OCI-LY7 (cell line): Measurements from ENCODE around the gene ARF3. TPM values are rescaled to one million over a fixed set of nuclear protein-coding genes. Genes with fewer than 3 reads are reported as not detected.

Experiments used
- BruUV-seq: library from RNA; stranded (reverse); fragments of 400-500 nt; replicated peaks from 2 replicates; lab custom pipeline; 2021; lab: Mats Ljungman, UMichigan
- CTCF ChIA-PET: fragments of 300-600 bp; sonication (Branson Sonifier 250); formaldehyde crosslinking; loops from one replicate; lab custom pipeline; 2022; ENCODE audit warnings: antibody characterized with exemption; ENCODE audit not compliant: unreplicated experiment; lab: Charles Lee
- POLR2A ChIA-PET: fragments of 300-600 bp; sonication (Branson Sonifier 250); formaldehyde crosslinking; loops from one replicate; lab custom pipeline; 2022; ENCODE audit warnings: antibody characterized with exemption; lab: Charles Lee
- DNase-seq: peaks from one replicate; pipeline ENCODE4 v3.0.0-alpha.2; 2015; ENCODE audit warnings: low spot score
- H2AFZ ChIP-seq: fragments of 200-600 bp; sonication (generic), shearing (Covaris generic); 2 replicates; pipeline ENCODE4 v1.6.1; 2014; ENCODE audit warnings: mild to moderate bottlenecking, antibody characterized with exemption, low read length, moderate library complexity
- H3K27ac ChIP-seq: fragments of 200-600 bp; sonication (generic); 2 replicates; pipeline ENCODE4 v1.5.1; 2014; ENCODE audit warnings: mixed run types, low read depth, mild to moderate bottlenecking, moderate library complexity, low read length, inconsistent platforms; ENCODE audit not compliant: poor library complexity, severe bottlenecking
- H3K36me3 ChIP-seq: fragments of 200-600 bp; sonication (generic); 2 replicates; pipeline ENCODE4 v1.6.1; 2014; ENCODE audit warnings: mild to moderate bottlenecking, antibody characterized with exemption, low read length, moderate library complexity, mixed read lengths; ENCODE audit not compliant: insufficient read depth
- H3K4me1 ChIP-seq: fragments of 200-600 bp; sonication (generic); 2 replicates; pipeline ENCODE4 v1.5.1; 2014; ENCODE audit warnings: mild to moderate bottlenecking, low read length; ENCODE audit not compliant: insufficient read depth, poor library complexity, severe bottlenecking
- H3K4me2 ChIP-seq: fragments of 200-600 bp; sonication (generic); 2 replicates; pipeline ENCODE4 v1.6.1; 2014; ENCODE audit warnings: mild to moderate bottlenecking, low read length
- H3K4me3 ChIP-seq: fragments of 200-600 bp; sonication (generic); 2 replicates; pipeline ENCODE4 v1.5.1; 2014; ENCODE audit warnings: mild to moderate bottlenecking, low read depth, low read length; ENCODE audit not compliant: poor library complexity, severe bottlenecking
- H3K79me2 ChIP-seq: fragments of 200-600 bp; sonication (generic); 2 replicates; pipeline ENCODE4 v1.6.1; 2016; ENCODE audit warnings: low read depth, mild to moderate bottlenecking, low read length, moderate library complexity, mixed read lengths; ENCODE audit not compliant: insufficient read depth
- H3K9me2 ChIP-seq: fragments of 200-600 bp; sonication (generic); 2 replicates; pipeline ENCODE4 v1.6.1; 2016; ENCODE audit warnings: mild to moderate bottlenecking, low read length, mixed read lengths; ENCODE audit not compliant: insufficient read depth
- H3K9me3 ChIP-seq: fragments of 200-600 bp; sonication (generic); 2 replicates; pipeline ENCODE4 v1.6.1; 2014; ENCODE audit warnings: mild to moderate bottlenecking, mixed run types, low read length, mixed read lengths
- H4K20me1 ChIP-seq: fragments of 200-600 bp; sonication (generic); 2 replicates; pipeline ENCODE4 v1.6.1; 2014; ENCODE audit warnings: mild to moderate bottlenecking, antibody characterized with exemption, low read length, moderate library complexity, mixed read lengths; ENCODE audit not compliant: insufficient read depth
- EZH2phosphoT487 ChIP-seq: fragments of 200-600 bp; sonication (generic); IDR thresholded peaks from 2 replicates; pipeline ENCODE4 v1.6.1; 2018; ENCODE audit warnings: low read depth, borderline replicate concordance, mild to moderate bottlenecking, mixed run types, antibody characterized with exemption, low read length, moderate library complexity, mixed read lengths
- intact Hi-C: fragments of 100-400 bp; cut with micrococcal nuclease; formaldehyde crosslinking; loops from one replicate; pipeline ENCODE4 v1.10.0; 2022; ENCODE audit not compliant: unreplicated experiment
- total RNA-seq, 2 experiments: library from RNA; depleted of rRNA in 1 of 2; stranded (reverse); fragments of >200 nt in 1 of 2; shearing (Covaris generic) in 1 of 2; gene quantifications; 2 replicates each; pipeline ENCODE4 v1.2.3, GENCODE V29; 2014 to 2022
- TF ChIP-seq, protein P1 (sequence below): fragments of 200-600 bp; sonication (generic); conservative IDR thresholded peaks from 2 replicates; pipeline ENCODE4 v1.5.1; 2014; ENCODE audit warnings: mild to moderate bottlenecking, antibody characterized with exemption, low read length, moderate library complexity, mixed read lengths

The ARF3 gene
- total RNA-seq, 2 experiments from 2014 or later, result 41.2 to 133 TPM

DNA sequence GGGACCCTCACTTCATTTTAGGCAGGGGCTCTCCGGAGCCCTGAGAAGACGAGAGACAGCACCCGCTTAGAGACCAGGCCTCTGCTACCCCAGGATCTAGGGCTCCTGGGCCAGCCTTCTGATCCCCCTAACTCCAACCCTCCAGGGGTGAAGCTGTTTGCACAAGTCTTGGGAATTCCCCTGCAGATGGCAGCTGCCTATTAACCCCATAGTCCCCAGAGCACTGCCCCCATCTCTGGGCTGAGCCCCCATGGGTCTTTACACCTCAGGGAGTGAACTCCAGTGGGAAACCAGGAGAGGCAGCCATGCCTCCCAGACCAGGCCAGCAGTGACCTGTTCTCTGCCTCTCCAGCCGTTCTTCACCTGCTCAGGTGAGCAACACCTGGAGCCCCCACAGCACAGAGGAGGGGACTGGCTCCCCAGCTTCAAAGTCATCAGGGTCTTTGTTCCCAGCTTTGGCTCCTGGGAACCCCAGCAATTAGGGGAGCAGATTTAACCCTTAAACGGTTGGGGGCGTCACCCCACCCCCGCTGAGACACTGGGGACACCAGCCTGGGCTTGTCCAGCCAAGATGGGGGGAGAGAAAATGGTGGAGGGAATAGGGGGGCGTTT is 12.0 kb upstream of the ARF3 start:
- CTCF ChIA-PET, result no interaction called here
- TF ChIP-seq EZH2phosphoT487, result no peak
- TF ChIP-seq, protein P1, sequence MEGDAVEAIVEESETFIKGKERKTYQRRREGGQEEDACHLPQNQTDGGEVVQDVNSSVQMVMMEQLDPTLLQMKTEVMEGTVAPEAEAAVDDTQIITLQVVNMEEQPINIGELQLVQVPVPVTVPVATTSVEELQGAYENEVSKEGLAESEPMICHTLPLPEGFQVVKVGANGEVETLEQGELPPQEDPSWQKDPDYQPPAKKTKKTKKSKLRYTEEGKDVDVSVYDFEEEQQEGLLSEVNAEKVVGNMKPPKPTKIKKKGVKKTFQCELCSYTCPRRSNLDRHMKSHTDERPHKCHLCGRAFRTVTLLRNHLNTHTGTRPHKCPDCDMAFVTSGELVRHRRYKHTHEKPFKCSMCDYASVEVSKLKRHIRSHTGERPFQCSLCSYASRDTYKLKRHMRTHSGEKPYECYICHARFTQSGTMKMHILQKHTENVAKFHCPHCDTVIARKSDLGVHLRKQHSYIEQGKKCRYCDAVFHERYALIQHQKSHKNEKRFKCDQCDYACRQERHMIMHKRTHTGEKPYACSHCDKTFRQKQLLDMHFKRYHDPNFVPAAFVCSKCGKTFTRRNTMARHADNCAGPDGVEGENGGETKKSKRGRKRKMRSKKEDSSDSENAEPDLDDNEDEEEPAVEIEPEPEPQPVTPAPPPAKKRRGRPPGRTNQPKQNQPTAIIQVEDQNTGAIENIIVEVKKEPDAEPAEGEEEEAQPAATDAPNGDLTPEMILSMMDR, result no peak
- Histone ChIP-seq H3K36me3 (no peaks in the 10 kb centered on the region), H3K4me2 (no peak overlapping the region), H3K9me3 (no peaks in the 10 kb centered on the region), H4K20me1 (no peaks in the 10 kb centered on the region), H3K79me2 (no peaks in the 10 kb centered on the region), H3K27ac (no peak overlapping the region), H3K4me3 (no peak overlapping the region), H2AFZ (no peak overlapping the region), H3K9me2 (no peaks in the 10 kb centered on the region), H3K4me1 (no peaks in the 10 kb centered on the region)
- BruUV-seq, result no TSS peak
- POLR2A ChIA-PET, result interaction anchor here (0.5 to 2.1 kb wide), 3 partner anchors 12 to 17 kb away, joined by 3 to 12 read pairs (median 8); partner anchors contain the start of gene ARF3
- no peak for DNase-seq
- intact Hi-C loops, result no loop called here

DNA sequence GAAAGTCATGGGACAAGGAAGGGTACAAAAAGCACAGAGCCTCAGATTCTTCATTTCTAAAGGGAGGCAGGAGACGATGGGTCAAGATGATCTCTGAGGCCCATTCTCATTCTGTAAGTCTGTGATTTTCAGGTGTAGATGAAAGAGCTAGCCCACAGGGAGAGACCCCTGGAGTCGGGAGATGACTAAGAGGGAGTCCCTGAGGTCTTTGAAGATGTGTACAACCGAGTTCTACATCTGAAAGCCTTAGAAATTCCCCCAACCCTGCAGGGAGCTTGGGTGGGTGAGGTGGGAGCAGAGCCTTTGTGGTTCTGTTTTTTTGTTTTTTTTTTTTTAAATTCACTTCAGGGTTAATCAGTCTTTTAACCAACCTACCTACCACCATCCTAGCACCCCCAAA is 11.2 kb upstream of the ARF3 start:
- no peak overlapping the region for H2AFZ ChIP-seq

More for the DNA sequence above, 11.2 kb upstream of the ARF3 start:
- Histone ChIP-seq H3K9me2 (no peaks in the 10 kb centered on the region), H3K4me1 (no peaks in the 10 kb centered on the region), H3K4me2 (no peak overlapping the region), H3K79me2 (no peaks in the 10 kb centered on the region), H3K27ac (no peak overlapping the region), H4K20me1 (no peaks in the 10 kb centered on the region), H3K4me3 (no peak overlapping the region), H3K9me3 (no peaks in the 10 kb centered on the region), H3K36me3 (no peaks in the 10 kb centered on the region)
- no TSS peak for BruUV-seq
- intact Hi-C loops, result no loop called here
- DNase-seq, result no peak
- ChIA-PET CTCF (interaction anchor here (0.8 kb wide), 1 partner anchor 20 kb away, joined by 3 read pairs; no protein-coding TSS in a partner anchor), POLR2A (interaction anchor here (0.5 to 2.1 kb wide), 3 partner anchors 11 to 17 kb away, joined by 3 to 12 read pairs (median 8); partner anchors contain the start of gene ARF3)
- no peak for TF ChIP-seq EZH2phosphoT487
- TF ChIP-seq, protein P1, result no peak
